Stimulated activated CD4-positive, alpha-beta T cell treated with anti-CD3 and anti-CD28 coated beads, Interleukin-2, amount 100 ng/mL, for 48 hours (primary cell): ENCODE results near the gene MYLK4.

ENCODE experiments used
- DNase-seq, 2 donors: peaks; one replicate each; pipeline ENCODE4 v3.0.0-alpha.2; 2020

The MYLK4 gene

DNA sequence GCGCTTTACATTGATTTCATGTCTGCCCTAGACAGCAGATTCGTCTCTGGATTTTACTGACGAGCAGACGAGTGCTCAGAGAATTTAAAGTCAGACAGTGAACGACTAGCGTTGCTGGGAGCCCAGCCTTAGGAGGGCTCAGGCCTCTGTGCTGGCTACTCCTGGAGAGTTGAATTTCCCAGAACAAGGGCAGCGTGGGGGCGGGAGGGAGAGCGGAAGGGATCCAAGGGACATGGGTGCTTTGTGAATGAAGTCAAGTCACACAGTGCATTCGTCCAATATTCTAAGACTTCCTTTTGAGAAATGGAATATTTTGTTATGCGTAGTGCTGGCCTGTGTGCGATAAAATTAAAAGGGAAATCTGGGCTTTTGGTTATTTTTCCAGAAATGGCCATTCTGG, 126.5 kb downstream of the MYLK4 start:
- DNase-seq: no peak

DNA sequence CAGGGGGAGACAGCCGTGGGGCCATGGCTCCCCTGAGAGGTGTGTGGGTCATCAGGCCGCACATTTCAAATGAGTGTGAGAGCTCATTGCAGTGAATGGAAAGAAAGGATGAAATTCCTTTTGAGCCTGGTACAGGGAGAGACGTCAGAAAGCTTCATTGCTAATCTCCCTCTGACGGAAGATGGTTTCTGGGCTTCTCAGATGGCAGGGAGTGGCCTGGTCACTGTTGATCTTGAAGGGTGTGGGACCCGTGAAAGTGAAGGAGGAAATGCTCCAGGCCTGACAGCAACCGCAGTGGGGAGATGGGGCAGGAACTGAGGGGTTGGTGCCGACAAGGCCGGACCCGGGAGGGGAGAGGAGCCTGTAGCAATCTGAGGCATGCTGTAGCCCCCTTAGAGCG, 127.4 kb downstream of the MYLK4 start:
- no peak for DNase-seq

DNA sequence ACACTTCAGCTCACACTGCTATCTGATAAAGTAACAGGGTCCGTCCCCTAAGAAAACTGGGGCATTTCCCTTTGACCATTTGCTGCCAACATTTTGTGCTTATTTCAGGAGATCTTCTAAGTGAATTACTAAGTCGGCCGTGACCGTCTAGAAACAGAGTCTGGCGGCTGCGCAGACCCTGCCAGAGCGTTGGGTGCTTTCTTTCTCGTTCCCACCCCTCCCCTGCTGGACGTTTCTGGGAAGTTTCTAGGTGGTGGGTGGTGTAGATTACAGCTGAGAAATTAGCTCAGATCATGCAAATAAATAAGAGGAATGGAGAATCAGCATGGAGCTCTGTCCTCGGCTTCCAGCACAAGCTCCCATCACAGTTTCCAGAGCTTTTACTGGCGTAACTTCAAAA, 128.1 kb downstream of the MYLK4 start:
- no peak for DNase-seq

DNA sequence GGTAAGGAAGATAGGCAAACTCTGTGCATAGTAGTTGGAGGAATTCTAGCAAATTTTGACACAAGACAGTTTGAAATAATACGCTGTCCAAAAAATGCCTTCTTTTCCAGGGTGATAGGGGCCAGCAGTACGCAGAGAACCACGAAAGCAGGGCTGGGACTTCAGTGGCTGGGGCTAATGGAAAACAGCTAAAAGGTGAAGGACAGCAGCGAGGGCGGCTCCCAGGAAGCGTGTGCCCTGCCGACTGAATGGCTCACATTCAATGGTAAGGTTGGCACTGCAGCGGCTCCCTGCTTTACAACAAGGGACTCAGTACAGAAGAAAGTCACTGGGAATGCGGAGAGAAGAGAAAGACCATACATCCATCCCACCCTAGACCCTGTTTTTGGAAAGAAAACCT, 131.1 kb downstream of the MYLK4 start:
- DNase-seq: no peak

DNA sequence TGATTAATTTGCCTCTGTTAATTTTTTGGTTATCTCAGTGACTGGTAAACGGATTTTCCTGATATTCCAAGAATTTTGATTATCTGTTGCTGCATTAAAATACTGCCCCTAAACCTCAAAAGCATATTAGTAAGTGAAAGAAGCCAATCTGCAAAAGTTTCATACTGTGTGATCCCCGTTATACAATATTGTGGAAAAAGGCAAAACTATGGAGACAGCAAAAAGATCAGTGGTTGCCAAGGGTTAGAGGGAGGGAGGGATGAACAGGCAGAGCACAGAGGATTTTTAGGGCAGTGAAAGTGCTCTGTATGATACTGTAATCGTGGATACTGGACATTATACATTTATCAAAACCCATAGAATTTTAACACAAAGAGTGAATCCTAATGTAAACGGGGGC, 133.0 kb downstream of the MYLK4 start:
- no peak for DNase-seq

DNA sequence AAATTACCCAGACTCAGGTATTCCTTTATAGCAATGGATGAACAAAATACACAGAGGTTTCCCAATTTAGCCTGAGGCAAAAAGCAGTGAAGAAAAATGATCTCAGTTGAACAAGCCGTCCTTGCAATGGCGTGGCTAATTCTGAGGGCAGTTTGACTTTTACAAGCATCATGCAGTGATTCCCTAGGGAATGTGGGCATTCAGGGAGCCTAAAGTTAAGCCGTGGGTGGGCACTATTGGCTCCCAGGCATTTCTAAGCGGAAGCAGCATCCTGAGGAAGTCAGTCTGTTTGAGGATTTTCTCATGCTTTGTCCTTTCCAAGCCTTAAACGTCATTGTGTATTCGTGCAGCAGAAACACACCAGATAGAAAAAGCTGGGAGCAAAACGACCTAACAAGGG, 133.9 kb downstream of the MYLK4 start:
- DNase-seq: no peak

DNA sequence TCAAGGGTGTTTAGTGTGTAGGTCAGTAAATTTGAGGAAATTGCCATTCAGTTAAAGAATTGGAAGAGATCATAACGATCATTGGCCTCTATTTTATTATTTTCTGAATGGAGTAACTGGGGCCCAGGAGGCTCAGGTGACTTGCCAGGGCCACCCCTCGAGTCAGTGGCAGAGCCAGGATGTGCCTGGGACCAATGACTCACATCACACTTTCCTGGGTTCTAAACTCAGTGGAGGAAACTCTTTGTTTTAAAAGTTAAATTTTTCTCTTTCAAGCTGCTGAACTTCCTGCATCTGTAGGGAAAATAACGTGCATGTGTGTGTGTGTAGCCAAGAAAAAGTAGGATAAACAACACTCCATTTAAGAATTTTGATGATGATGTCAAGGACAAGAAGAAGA, 135.5 kb downstream of the MYLK4 start:
- no peak for DNase-seq

DNA sequence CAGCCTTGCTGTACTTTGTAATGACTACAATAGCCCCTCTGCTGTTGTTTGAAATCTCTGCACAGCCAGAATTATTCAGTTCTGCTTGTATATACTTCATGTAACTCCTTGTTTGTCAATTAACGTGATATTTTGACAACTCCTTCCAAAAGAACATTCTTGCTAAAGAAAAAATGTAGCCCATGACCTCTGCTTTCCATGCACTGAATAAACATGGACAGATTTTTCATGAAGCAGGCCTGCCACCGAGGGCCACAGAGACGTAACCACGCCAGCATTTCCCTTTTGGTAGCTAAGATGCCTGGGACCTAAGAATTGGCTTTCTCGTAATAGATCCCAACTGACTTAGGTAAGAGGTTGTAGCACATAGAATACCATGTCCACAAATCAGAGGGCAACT, 135.9 kb downstream of the MYLK4 start:
- no peak for DNase-seq

DNA sequence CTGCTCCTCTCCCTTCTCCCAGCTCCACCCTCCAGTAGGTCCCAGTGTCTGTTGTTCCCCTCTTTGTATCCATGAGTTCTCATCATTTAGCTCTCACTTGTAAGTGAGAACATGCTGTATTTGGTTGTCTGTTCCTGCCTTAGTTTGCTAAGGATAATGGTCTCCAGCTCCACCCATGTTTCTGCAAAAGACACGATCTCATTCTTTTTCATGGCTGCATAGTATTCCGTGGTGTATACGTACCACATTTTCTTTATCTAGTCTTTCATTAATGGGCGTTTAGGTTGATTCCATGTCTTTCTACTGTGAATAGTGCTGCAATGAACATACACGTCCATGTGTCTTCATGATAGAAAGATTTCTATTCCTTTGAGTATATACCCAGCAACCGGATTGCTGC, 136.6 kb downstream of the MYLK4 start:
- no peak for DNase-seq
